Sciatic nerve (tissue), 2 donors: ENCODE measurements around the gene C6orf15. TPM values are rescaled to one million over a fixed set of nuclear protein-coding genes. Genes with fewer than 3 reads are reported as not detected.
A peak's percentile ranks its signal among the peaks of the same experiment; 100 is the strongest.
"Not testable (repeated sequence)": the region's sequence is repeated elsewhere in the genome, so short reads cannot be mapped to it uniquely, and the experiment has no call there.

ENCODE experiments used
- ATAC-seq: fragments of 200-7000 bp; cut with Tn5 transposase; one replicate; pipeline ENCODE4 v1.9.1; 2020; ENCODE audit warnings: mild to moderate bottlenecking, moderate library complexity
- DNase-seq: peaks from one replicate; pipeline ENCODE4 v3.0.0-alpha.2; 2020; ENCODE audit warnings: low spot score
- intact Hi-C: fragments of 100-400 bp; cut with DNase I; formaldehyde crosslinking; loops from one replicate; pipeline ENCODE4 v1.14.2; 2022
- total RNA-seq: library from RNA; stranded (reverse); fragmentation: NEBNext Ultra II Directional; extraction: Animal tissue kit (Norgen Biotek cat#: 25700); gene quantifications from one replicate; pipeline ENCODE4 v1.2.1, GENCODE V29; 2021
- donor health status: DM: no; HTN: no; CAD: no.
- donor health status: DM: no; HTN: no; CAD: no.

Gene C6orf15
- total RNA-seq, 1 donor from 2014 or later: not detected

DNA sequence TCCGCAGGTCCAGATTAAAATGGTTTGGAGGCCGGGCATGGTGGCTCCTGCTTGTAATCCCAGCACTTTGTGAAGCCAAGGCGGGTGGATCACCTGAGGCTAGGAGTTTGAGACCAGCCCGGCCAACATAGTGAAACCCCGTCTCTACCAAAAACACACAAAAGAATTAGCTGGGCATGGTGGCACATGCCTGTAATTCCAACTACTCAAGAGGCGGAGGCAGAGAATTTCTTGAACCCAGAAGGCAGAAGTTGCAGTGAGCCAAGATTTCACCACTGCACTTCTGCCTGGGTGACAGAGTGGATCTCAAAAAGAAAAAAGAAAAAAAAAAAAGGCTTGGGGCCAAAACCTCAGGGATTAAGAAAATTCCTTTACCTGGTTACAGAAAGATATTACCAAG lies 30.5 kb downstream of the C6orf15 start:
- DNase-seq (no peak), ATAC-seq (no peak)
- intact Hi-C loops: no loop called here

DNA sequence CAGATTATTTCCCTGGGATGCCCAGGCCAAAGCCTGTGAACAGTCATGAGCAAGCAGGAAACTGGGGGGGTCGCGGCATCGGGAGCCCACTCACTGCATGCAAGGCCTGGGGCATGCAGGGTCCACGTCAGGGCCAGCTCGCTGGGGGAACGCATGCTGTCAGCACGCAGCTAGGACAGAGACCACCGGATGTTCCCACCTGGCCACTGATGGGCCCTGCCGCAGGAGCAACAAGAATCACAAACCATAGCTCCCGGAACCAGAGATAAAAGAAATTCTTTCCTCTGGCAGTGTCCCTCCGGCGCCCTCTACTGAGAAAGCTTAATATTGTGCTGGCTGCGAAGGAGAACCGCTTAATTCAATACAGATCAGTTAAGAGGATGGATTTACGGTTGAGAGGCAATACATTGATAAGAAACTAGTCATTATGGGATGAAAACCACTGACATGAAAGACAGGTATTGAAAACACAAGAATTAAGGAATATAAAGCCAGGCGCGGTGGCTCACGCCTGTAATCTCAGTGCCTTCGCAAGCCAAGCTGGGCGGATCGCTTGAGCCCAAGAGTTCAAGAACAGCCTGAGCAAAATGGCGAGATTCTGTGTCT lies 32.6 kb downstream of the C6orf15 start:
- intact Hi-C loops: loop anchor here (5.0 kb wide), 1 partner anchor 162 kb away; no protein-coding TSS in a partner anchor
- ATAC-seq: peak; percentile 84
- DNase-seq: peak; percentile 81

GRCh38 chr6:31076611-31077010 lies 35.8 kb downstream of the C6orf15 start:
- DNase-seq: no peak
- intact Hi-C loops: loop anchor here (5.0 kb wide), 1 partner anchor 159 kb away; no protein-coding TSS in a partner anchor
- no peak for ATAC-seq

- DNase-seq (no peak), ATAC-seq (no peak)
- intact Hi-C loops: loop anchor here (5.0 kb wide), 1 partner anchor 158 kb away; no protein-coding TSS in a partner anchor
Observed at GRCh38 chr6:31075528-31075927, 36.8 kb downstream of the C6orf15 start.

- ATAC-seq (no peak), DNase-seq (no peak)
- intact Hi-C loops: loop anchor here (5.0 kb wide), 1 partner anchor 247 kb away; no protein-coding TSS in a partner anchor
Observed at GRCh38 chr6:31074401-31074800, 38.0 kb downstream of the C6orf15 start.

GRCh38 chr6:31070711-31071197 lies 41.6 kb downstream of the C6orf15 start:
- ATAC-seq (peak; percentile 86), DNase-seq (no peak)
- intact Hi-C loops: loop anchor here (5.0 kb wide), 1 partner anchor 243 kb away; no protein-coding TSS in a partner anchor

DNA sequence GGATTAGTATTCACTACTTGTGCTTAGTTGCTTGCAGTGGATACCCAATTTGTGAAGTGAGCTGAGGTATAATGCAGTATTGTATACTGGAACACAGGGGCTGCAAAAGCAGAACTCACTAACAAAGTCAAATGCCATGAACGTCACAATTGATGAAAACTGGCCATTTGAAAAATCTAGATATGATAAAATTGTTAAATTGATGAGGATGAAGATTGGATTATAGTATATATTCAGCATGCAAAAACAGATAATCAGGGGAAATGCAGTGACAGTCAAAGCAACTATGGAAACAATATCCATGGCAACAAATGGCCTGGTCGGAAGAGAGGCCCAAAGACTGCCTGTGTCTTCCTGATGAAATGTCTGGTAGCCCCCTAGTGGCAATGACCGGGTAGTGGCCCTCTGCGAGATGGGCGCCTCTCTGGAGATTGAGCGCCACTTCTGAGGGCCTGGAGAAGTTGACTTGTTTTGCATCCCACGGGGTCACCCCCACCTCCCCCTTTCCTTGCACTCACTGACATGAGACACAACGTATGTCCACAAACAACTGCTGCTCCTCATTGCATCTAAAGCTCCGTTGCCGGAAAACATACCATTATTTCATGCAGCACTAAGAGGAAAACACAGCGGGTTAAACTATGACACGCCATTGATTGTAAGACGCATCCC lies 43.6 kb downstream of the C6orf15 start:
- ATAC-seq (peak; percentile 86), DNase-seq (peak; percentile 86)
- intact Hi-C loops: loop anchor here (10.0 kb wide), 1 partner anchor 134 kb away; the partner anchor contains the start of gene SFTA2

DNA sequence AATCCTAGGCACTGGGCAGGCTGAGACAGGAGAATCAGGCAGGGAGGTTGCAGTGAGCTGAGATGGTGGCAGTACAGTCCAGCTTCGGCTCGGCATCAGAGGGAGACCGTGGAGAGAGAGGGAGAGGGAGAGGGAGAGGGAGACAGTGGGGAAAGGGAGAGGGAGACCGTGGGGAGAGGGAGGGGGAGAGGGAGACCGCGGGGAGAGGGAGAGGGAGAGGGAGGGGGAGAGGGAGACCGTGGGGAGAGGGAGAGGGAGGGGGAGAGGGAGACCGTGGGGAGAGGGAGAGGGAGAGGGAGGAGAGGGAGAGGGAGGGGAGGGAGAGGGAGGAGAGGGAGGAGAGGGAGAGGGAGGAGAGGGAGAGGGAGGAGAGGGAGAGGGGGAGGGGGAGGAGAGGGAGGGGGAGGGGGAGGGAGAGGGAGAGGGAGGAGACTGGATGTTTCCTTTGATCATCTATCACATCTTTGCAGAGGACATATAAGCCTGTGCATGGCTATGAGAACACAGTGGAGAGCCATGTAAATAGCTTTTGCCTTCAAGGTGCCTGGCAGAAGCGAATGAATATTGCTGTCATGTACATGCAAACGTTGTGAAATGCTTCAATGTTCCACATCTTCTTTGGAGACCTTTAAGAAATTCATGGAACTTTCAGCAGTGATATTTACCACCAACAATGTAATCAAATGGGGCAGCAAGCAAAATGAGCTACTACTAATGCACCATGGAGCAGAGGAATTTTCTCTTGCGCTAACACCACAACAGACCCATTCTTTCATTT lies 44.3 kb downstream of the C6orf15 start:
- intact Hi-C loops: loop anchor here (10.0 kb wide), 1 partner anchor 133 kb away; the partner anchor contains the start of gene SFTA2
- ATAC-seq: not testable (repeated sequence)

GRCh38 chr6:31067028-31067427 lies 45.3 kb downstream of the C6orf15 start:
- not testable (repeated sequence) for ATAC-seq, DNase-seq
- intact Hi-C loops: loop anchor here (10.0 kb wide), 1 partner anchor 132 kb away; the partner anchor contains the start of gene SFTA2

More for the DNA sequence above, 44.3 kb downstream of the C6orf15 start:
- not testable (repeated sequence) for DNase-seq

GRCh38 chr6:31065556-31065955 lies 46.8 kb downstream of the C6orf15 start:
- ATAC-seq: no peak

DNA sequence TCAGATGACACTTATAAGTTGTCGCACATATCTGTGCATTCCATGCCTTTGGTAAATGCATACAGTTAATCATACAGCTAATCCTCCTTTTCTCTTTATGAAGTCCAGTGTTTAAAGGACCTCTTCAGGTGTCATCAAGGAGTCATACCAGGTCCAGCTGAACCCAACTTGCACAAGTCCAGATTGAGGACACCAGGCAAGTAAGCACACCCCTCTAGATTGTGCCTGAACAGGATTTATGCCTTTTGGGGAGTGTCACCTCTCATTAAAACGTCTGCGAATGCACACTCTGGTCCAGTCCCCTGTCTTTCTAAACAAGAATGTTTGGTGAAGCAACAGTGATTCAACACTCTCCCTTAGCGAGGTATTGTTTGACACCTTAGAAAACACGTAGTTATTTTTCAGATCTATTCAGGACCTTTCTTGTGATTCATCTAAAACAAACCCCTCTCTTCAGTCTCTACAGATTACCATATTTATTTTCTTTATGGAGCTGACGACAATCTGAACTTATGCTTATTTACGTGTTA lies 48.4 kb downstream of the C6orf15 start:
- no peak for DNase-seq
- no peak for ATAC-seq
- intact Hi-C loops: loop anchor here (10.0 kb wide), 1 partner anchor 129 kb away; the partner anchor contains the start of gene SFTA2

More at GRCh38 chr6:31065556-31065955, 46.8 kb downstream of the C6orf15 start:
- intact Hi-C loops: loop anchor here (10.0 kb wide), 1 partner anchor 131 kb away; the partner anchor contains the start of gene SFTA2
- DNase-seq: no peak

Other genes starting within 250 kb of the C6orf15 start
- gene DDR1, start 228.1 kb downstream of the C6orf15 start, total RNA-seq: 93.5 TPM
- gene GTF2H4, start 204.4 kb downstream of the C6orf15 start, total RNA-seq: 30.4 TPM
- gene VARS2, start 198.3 kb downstream of the C6orf15 start, total RNA-seq: 25.2 TPM
- gene SFTA2, start 180.4 kb downstream of the C6orf15 start, total RNA-seq: 0.76 TPM
- gene MUCL3, start 171.6 kb downstream of the C6orf15 start, total RNA-seq: 0.18 TPM
- gene MUC21, start 128.9 kb downstream of the C6orf15 start, total RNA-seq: 0.18 TPM
- not detected for gene MUC22, start 102.1 kb downstream of the C6orf15 start, total RNA-seq
- gene PSORS1C1, start 2.2 kb upstream of the C6orf15 start, total RNA-seq: 0.62 TPM
- not detected for gene CDSN, start 7.9 kb upstream of the C6orf15 start, total RNA-seq
- not detected for gene PSORS1C2, start 26.5 kb upstream of the C6orf15 start, total RNA-seq
- 23.8 TPM for gene CCHCR1, start 45.2 kb upstream of the C6orf15 start, total RNA-seq
- 5.9 TPM for gene TCF19, start 46.0 kb upstream of the C6orf15 start, total RNA-seq
- gene POU5F1, start 58.1 kb upstream of the C6orf15 start, total RNA-seq: 0.76 TPM
- gene HLA-C, start 159.5 kb upstream of the C6orf15 start, total RNA-seq: 363 TPM
- 990 TPM for gene HLA-B, start 244.6 kb upstream of the C6orf15 start, total RNA-seq